Thoracic aorta (tissue), 2 donors: ENCODE data around the gene PFKFB3. TPM values are rescaled to one million over a fixed set of nuclear protein-coding genes. Genes with fewer than 3 reads are reported as not detected.
A peak's percentile ranks its signal among the peaks of the same experiment; 100 is the strongest.

Experiments
- ATAC-seq: fragments of 150-250 bp; one replicate; pipeline ENCODE4 v1.8.0; 2017; ENCODE audit warnings: low read depth; ENCODE audit not compliant: insufficient number of reproducible peaks, low FRiP score
- DNase-seq: peaks from one replicate; pipeline ENCODE4 v3.0.0-alpha.2; 2020; ENCODE audit warnings: low spot score
- H3K27ac ChIP-seq, 2 donors: fragments of 200-600 bp; sonication (generic); 1 replicate in 1 of 2; 2 replicates in 1 of 2; pipeline ENCODE4 v1.5.1; 2016; ENCODE audit warnings: mild to moderate bottlenecking in 2 of 2, moderate library complexity in 2 of 2
- H3K27me3 ChIP-seq: fragments of 200-600 bp; sonication (generic); replicated peaks from 2 replicates; pipeline ENCODE4 v1.6.0; 2016; ENCODE audit warnings: mild to moderate bottlenecking; ENCODE audit not compliant: insufficient read depth
- H3K36me3 ChIP-seq: fragments of 200-600 bp; sonication (generic); one replicate; pipeline ENCODE4 v1.5.1; 2016
- H3K4me1 ChIP-seq, 2 donors: fragments of 200-600 bp; sonication (generic); 1 replicate in 1 of 2; 2 replicates in 1 of 2; pipeline versions ENCODE4 v1.5.1 to v1.6.0; 2016; ENCODE audit warnings: low read depth in 2 of 2, mild to moderate bottlenecking in 1 of 2; ENCODE audit not compliant: control insufficient read depth in 1 of 2
- H3K4me3 ChIP-seq: fragments of 200-600 bp; sonication (generic); 2 replicates; pipeline ENCODE4 v1.5.1; 2016; ENCODE audit warnings: mild to moderate bottlenecking
- H3K9me3 ChIP-seq: fragments of 200-600 bp; sonication (generic); 2 replicates; pipeline ENCODE4 v1.5.1; 2016
- total RNA-seq, 2 donors: library from RNA; depleted of rRNA; stranded (reverse); fragments of >200 nt; gene quantifications; one replicate each; pipeline versions ENCODE4 v1.1.0 to v1.2.3, GENCODE V29; 2016
- TF ChIP-seq, protein P1 (sequence below): fragments of 200-600 bp; sonication (generic); IDR thresholded peaks from one replicate; pipeline ENCODE4 v1.5.1; 2019; ENCODE audit warnings: antibody characterized with exemption

Gene PFKFB3
- total RNA-seq, 2 donors from 2014 or later: 151 to 311 TPM

DNA sequence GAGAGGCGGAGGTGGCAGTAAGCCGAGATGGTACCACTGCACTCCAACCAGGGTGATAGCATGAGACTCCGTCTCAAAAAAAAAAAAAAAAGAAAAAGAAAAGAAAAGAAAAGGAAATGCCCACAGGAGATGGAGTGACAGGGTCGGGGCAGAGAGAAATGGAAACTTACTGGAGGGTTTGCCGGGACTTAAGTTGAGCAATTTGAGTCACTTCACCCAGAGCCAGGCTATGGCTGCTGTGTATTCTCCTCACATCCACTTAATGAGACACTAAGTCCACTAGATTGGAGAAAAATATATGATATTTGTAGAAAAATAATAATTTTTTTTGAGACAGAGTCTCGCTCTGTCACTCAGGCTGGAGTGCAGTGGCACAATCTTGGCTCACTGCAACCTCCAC lies 4.6 kb upstream of the PFKFB3 start:
- Histone ChIP-seq H3K36me3 (no peaks in the 10 kb centered on the region), H3K9me3 (no peaks in the 10 kb centered on the region), H3K4me1 (peaks cover 60 to 77% of the 10 kb centered on the region in 2 donors), H3K27me3 (no peaks in the 10 kb centered on the region), H3K4me3 (no peak overlapping the region), H3K27ac (peak overlapping the region; percentile 92)
- TF ChIP-seq, protein P1, sequence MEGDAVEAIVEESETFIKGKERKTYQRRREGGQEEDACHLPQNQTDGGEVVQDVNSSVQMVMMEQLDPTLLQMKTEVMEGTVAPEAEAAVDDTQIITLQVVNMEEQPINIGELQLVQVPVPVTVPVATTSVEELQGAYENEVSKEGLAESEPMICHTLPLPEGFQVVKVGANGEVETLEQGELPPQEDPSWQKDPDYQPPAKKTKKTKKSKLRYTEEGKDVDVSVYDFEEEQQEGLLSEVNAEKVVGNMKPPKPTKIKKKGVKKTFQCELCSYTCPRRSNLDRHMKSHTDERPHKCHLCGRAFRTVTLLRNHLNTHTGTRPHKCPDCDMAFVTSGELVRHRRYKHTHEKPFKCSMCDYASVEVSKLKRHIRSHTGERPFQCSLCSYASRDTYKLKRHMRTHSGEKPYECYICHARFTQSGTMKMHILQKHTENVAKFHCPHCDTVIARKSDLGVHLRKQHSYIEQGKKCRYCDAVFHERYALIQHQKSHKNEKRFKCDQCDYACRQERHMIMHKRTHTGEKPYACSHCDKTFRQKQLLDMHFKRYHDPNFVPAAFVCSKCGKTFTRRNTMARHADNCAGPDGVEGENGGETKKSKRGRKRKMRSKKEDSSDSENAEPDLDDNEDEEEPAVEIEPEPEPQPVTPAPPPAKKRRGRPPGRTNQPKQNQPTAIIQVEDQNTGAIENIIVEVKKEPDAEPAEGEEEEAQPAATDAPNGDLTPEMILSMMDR: no peak
- no peak for ATAC-seq
- DNase-seq: no peak

DNA sequence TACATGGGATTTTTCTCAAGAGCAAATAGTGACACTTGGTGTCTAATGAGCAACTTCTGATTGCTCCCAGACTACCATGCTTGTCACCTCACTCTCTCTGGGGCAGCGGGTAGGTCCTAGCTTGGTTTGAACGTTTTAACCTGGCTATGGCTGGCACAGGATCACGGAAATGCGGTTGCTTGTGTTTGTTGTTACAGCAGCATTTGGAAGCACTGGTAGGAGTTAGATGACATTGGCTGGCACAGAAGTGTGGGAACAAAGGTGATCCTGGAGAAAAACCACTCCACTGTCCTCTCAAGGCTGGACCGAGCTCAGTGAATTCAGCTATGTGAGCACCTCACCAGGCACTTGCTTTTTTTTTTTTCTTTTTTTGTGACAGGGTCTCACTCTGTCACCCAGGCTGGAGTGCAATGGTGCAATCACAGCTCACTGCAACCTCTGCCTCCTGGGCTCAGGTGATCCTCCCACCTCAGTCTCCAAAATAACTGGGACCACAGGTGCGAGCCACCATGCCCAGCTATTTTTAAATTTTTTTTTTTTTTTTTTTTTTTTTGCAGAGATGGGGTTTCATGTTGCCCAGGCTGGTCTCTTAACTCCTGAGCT lies 3.5 kb upstream of the PFKFB3 start:
- Histone ChIP-seq H3K36me3 (no peaks in the 10 kb centered on the region), H3K4me1 (peaks cover 52 to 67% of the 10 kb centered on the region in 2 donors), H3K27ac (peak overlapping the region; percentile 69 to 92), H3K9me3 (no peaks in the 10 kb centered on the region), H3K27me3 (no peaks in the 10 kb centered on the region), H3K4me3 (no peak overlapping the region)
- DNase-seq (no peak), ATAC-seq (no peak)
- TF ChIP-seq, protein P1: no peak

DNA sequence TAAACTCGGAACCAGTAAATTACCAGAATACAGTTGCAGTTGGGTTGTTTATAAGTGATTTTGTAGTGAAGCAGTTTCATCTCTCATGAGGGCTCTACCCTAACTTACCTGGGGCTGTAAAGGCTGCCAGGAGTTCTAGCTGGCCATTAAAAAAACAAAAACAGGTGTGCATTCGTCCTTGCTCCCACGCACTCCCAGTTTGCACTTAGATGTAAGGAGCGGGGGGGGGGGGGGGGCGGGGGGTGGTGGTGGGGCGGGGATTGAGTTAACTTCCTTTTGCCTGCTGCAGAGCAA lies 2.3 kb upstream of the PFKFB3 start:
- Histone ChIP-seq H3K27ac (peak overlapping the region; percentile 69 to 92), H3K4me3 (peak overlapping the region; percentile 100), H3K36me3 (no peaks in the 10 kb centered on the region), H3K4me1 (peaks cover 40 to 55% of the 10 kb centered on the region in 2 donors), H3K27me3 (no peaks in the 10 kb centered on the region), H3K9me3 (no peaks in the 10 kb centered on the region)
- ATAC-seq (no peak), DNase-seq (no peak)
- TF ChIP-seq, protein P1: no peak

DNA sequence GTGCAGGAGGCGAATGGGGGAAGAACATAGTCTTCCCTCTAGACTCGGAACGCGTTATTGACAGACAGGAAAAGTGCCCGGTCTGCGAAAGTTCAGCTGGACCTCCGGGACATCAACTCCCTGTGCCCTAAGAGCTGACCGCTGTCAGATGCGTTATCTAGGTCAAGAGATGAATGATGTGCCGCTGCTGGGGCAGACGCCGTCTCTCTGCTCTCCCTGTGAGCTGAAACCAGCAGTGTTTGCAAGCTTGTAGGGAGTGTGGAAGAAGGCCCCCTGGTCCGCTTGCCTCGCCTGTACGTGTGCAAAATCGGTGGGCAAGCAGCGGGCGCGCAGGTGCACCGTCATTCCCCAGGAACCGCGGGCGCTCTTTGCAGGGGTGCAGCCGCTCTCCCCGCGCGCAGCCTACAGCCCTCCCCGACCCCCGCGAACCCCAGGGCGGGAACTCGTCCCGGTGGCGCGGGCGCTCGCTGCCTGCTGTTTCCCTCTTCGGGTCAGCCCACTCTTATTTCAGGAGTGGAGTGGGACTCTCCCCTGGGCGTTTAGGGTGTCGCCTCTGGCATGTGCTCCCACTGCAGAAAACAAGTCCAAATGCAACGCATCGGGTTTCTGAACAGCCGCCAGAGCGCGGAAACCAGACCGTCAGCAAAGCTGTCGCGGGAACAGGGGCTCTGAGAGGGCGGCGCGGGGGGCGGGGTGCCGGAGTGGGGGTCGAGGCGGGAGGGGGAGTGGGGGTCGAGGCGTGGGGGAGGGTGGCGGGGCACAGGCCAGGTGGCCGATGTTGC lies 1.8 kb upstream of the PFKFB3 start:
- DNase-seq (no peak), ATAC-seq (no peak)
- peaks cover 36 to 51% of the 10 kb centered on the region in 2 donors for H3K4me1 ChIP-seq
- TF ChIP-seq, protein P1: no peak
- H3K36me3 ChIP-seq: no peaks in the 10 kb centered on the region
- peak overlapping the region; percentile 100 for H3K4me3 ChIP-seq
- peak overlapping the region; percentile 88 to 99 for H3K27ac ChIP-seq
- H3K27me3 ChIP-seq: no peaks in the 10 kb centered on the region
- no peaks in the 10 kb centered on the region for H3K9me3 ChIP-seq

DNA sequence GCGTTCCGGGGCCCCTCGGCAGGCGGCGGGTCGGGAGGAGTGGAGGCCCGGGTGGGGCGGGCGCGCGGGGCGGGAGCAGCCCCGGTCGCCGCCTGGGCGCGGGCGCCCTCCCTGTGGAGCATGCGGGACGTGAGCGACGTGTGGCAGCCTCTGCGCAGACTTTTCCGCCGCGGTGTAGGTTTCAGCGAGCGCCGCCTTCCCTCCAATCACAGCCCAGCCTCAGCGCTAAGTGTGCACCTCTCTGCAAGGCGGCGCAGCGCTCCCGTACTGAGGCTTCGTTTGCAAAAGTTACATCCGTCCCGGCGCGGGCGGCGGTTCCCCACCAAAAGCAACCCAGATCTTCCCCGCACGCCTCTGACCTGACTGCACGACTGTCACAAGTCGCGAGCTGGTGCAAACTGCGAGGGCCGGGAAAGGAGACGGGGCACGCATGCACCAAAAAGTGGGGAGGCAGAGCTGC lies 1.2 kb upstream of the PFKFB3 start:
- DNase-seq (no peak), ATAC-seq (no peak)
- Histone ChIP-seq H3K9me3 (no peaks in the 10 kb centered on the region), H3K27ac (peak overlapping the region; percentile 88 to 99), H3K27me3 (no peaks in the 10 kb centered on the region), H3K4me3 (peak overlapping the region; percentile 100), H3K4me1 (peaks cover 31 to 45% of the 10 kb centered on the region in 2 donors), H3K36me3 (no peaks in the 10 kb centered on the region)
- TF ChIP-seq, protein P1: no peak
